AG20443 (cell line): ENCODE measurements around the gene PRKCE.

Experiments used
- DNase-seq: peaks from one replicate; pipeline ENCODE4 v3.0.0; 2012; ENCODE audit warnings: low spot score, mixed read lengths

The PRKCE gene

DNA sequence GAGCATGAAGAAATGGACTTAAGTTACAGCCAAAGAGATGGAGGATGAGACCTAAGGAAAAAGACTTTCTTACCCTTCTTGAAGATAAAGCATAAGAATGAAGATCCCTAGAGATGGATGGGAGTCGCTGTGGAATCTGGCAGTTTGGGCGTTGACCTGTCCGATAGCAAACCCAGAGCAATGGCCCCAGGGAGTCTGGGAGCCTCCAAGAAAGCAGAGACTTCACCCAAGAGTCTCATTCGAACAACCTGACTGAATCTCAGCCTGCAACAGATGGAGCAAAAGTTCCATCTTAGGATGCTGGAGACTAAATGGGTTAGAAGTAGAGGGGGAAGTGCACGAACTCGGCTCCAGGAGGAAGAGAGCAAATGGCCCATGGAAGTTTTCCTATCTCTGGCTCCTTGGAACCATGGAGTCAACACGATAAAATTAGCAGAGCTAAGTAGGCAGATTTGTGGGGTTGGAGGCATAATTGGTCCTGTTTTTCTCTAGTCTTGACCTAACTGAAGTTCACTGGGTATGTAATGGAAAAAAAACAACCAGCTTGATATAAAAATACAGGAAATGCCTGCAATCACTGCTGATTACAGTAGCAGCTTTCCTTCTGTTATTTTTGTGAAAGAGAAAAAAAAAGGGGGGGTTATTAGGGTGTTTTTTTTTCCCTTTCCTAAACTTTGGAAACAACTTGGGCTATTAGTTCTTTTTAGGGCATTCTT lies 467.3 kb downstream of the PRKCE start:
- DNase-seq, result no peak

DNA sequence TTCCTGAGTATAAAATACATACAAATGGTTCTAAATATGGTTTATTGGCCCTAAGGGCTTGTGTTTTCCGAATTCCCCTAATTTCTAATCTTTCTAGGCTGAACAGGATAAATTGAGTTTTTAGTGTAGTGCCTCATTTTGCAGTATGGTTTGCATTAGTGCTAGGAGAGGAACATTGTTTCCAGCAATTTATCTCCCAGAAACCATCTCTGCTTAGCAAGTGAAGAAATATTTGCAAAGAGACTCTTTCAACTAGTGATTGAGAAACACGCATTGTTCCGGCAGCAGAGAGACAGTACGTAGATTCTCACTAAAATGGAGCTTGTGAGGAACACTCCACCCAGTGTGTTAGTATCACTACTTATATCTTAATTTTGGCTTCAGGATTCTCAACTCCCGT lies 468.0 kb downstream of the PRKCE start:
- DNase-seq, result peak; percentile 74

DNA sequence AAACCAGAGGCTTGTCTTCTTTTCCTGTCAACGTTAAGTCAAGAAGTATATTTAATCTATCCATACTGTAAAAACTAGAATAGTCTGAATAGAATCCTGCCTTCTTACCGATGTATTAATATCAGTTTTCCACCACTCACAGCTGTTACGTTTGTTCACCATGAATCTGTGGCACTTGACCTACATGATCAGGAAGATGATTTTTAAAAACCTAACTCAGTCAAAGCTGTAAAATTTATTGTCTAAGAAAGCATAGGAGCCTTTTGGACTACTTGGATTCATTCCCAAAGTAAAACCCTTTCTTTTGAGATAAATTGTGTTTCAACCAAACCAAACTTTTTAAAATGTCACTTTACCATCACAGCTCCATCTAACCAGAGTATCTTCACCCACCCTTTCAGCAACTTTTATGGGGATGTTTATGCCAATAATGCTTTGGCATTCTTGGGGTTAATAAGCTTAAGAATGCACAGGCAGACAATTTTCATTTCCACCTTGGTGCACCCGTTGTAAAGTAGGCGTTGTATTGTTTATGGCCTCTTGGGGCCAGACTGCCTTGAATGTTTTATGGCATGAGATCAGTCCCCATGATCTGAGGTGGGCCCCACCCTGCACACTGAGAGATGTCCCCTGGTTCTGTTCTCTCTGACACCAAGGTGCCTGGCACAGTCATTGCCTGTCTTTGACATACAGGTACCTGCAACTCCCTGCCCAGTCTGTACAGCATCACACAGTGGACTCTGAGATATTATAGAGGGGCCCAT lies 469.5 kb downstream of the PRKCE start:
- no peak for DNase-seq

DNA sequence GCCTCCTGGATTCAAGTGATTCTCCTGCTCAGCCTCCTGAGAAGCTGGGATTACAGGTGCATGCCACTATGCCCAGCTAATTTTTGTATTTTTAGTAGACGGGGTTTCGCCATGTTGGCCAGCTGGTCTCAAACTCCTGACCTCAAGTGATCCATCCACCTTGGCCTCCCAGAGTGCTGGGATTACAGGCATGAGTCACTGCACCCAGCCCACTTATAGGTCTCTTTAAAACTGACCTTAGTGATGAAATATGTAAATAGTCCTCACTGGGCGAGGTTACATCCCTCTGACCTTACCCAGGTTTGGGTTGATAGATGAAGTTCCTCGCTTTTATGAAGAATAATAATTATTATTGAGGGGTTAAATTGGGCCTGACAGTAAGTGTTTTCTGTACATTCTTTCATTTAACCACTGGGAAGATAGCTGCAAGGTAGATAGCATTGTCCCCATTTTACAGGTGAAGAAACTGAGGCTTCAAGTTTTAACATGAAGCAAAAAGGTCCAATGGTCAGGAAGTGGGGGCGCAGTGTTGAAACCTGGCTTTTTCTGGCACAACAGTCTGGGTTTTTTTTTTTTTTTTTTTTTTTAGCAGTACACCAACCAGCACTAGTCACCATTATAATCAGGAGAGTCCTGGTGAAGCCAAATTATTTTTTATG lies 471.0 kb downstream of the PRKCE start:
- no peak for DNase-seq

DNA sequence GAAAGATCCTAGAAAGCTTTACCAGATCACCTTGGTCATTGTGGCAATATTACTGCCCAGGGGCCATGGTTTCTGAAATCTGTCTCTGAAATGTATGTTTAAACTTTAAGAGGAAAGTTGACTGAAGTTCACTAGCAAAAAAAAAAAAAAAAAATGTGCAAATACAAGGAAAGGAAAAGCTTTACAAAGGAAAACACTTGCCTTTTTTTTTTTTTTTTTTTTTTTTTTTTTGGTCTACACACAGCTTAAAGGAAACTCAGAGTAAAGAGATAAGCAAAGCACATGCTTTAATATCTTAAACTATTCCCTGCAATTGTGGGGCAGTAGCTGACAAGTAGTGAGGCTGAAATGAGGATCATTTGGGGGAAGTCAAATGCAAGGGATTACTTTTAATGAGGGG lies 471.5 kb downstream of the PRKCE start:
- DNase-seq, result no peak

DNA sequence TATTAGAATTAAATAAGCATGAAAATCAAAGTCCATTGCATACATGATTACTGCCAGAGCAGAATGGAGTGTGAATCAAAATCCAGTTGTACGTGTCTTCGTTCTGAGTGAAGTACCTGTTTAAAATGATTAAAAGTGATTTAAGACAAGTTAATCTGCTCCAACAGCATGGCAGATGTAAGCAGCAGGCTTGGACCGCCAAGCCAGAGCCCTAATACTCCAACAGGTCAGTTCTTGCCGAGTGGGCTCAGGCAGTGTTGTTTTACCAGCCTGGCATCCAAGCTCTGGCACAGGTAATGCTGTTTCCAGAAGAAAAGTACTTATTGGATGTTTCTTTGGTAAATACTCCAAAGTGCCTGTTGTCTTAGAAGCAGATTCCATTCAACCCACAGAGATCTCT lies 474.3 kb downstream of the PRKCE start:
- no peak for DNase-seq

DNA sequence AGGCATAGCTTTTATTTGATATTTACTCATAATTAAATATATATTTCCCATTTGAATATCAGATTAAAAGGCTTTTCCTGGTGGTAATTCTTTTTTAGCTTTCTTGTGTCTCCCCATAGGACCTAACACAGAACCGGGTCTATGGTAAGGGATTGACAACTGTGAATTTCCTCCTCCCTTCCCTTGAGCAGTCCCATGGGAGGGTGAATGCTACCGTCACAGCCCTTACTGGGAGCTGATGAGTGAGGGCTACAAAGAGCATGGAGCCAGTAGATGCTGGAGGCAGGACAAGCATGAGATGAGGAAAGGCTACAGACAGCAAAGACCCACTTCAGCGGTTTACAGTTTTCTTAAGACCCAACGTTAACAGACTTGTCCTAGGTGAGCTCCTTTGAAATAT lies 475.1 kb downstream of the PRKCE start:
- no peak for DNase-seq

DNA sequence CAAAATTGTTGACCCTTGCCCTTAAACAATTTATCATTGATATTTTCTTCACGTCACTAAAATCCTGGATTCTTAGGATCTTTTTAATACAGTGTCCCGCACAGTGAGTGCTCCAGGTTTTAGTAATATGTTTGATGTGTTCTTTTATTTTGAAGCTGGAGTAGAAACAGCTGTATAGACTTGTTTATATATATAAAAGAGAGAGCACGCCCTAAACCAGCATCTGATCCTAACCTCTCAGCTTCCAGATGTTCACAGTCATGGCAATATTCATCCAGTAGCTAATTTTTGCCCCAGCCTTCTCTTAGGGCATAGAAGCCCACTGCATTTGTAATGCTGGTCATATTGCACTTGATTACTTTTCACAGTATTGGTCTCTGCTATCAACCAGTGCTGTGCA lies 475.7 kb downstream of the PRKCE start:
- DNase-seq, result no peak

DNA sequence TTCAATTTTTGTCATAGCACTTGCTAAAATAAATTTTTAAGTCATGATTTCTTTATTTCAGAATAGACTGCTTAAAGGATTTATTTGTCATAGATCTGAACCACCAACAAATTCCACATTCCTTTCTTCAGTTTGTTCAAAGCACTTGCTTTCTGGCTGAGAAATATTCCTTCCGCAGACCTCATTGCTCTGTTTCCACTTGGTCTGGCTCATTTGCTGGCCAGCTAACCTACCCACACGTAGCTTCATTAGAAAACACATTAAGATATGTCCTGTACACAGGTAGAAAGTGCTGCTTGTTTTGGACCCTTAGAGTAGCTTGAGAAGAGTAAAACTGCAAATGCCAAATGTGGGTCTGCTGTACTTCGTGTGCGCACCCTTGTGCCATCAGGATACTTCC lies 479.0 kb downstream of the PRKCE start:
- no peak for DNase-seq

DNA sequence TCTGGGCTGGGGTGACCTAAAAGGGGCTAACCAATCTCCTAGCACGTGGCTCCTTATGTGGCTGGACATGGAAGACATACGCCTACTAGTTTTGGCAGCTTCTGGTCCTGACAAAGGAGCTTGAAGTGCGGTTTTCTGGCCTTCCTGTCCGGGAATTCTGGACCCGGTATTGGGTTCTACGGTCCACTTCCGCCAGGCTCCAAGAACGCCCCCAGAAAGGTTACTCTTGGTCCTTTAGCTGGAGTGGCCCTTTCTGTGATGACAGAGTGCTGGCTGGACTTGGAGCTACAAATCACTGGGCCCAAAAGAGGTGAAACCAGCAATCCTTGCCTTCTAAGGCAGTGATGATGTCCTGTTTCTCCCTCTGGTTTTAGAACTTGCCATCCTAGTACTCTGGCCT lies 481.5 kb downstream of the PRKCE start:
- DNase-seq, result no peak

DNA sequence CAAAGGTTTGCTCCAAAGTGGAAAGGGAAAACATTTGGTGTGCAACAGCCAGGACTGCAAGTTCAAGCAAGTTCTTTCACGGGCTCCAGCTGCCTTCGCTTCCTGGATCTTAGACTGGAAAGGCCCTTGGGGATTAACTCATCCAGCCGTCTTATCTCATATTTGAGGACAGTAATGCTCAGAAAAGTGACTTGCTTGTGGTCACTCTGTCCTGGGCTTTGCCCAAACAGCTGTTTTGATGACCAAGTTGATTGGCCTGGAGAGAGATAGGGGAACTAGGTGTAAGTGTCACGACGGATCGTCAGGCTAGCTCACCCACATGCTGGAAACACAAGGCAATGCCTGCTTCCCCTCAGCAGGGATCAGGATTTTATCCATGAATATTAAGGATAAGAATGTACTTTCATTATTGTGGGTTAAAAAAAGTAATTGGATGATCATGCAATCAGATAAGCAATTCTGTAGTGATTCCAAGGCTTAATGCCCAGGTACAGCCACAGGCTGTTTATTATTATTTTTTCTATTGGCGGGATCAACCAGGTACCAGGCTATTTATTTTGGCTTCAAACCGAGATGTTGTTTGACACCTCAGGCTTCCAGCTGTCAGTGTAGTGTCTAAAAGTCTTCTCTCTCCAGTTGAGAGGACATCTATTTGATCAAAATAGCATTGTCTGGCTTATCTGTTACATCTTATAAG lies 483.2 kb downstream of the PRKCE start:
- peak; percentile 60 for DNase-seq

DNA sequence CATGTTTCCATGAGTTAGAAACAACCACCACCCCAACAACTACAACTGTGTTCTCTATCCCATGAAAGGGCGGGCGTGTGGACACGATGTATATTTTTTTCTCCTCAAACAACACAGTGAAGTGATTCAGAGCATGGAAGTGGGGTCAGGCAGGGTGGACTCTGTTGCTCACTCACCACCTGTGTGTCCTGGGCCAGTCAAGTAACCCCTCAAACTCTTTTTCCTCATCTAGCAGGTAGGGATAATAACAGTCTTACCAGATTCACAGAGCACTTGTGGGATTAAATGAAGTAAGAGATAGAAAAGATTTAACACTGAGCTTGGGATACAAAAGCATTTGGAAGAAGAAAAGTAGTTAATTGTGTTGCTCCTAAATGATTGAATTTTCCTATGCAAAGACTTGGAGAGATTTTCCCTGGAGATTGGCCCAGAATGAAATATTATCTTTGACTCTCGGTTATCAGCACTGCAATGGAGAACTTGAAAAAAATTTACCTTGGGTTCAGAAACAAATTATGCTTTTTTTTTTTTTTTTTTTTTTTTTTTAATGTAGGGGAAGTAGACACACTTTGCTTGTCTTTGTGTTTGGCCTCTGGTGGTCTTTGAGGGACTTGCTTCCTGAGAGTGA lies 483.9 kb downstream of the PRKCE start:
- no peak for DNase-seq

DNA sequence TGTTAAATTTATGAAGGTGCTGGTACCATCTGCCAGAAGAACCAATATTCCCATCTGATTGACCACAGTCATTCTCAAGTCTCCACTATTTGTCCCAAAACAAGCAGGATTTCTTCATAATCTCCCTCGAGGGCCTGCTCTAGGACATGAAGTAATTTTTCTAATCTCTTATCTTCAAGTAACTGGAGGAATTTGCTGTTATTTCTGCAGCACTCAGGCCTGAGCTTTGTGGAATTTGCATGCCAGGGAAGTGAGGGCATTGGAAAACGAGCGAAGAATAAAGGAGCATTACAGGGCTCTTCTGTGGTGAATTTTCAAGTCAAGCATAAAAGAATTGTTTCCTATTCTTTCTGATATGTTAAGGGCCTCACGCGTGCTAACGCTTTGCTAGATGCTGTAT lies 484.5 kb downstream of the PRKCE start:
- DNase-seq, result peak; percentile 37

DNA sequence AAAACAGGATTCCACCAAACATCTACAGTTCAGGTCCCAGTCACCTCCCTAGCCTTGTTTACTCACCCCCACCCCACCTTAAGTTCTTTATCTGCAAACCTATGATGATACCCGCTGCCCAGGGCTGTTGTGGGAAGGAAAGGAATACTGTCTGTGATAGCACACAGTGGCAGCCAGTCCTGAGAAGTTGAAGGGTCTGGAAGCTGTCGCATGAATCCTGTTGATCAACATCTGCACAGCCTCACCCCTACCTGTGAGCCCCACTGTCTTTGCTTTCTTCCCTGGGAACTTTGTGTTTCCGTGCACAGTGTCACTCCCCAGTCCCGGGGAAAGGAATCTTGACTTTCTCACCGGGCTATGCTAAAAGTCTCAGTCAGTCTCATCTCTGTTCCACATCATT lies 485.0 kb downstream of the PRKCE start:
- no peak for DNase-seq

DNA sequence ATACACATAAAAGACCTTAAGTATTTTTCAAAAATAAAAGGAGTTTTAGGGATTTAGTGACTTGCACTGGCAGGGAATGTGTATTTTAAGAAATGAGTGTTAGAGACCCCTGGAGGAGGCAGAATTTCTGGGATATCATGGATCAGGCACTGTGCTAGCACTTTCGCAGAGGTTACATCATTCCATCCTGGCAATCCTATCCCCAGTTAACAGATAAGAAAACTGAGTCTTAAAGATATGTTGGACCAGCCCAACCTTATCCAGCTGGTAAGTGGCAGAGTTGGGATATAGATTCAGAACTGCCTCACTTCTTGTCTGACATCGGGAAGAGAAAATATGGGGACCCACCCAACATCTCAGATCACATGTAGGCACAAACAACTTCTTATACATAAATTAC lies 485.5 kb downstream of the PRKCE start:
- DNase-seq, result no peak

DNA sequence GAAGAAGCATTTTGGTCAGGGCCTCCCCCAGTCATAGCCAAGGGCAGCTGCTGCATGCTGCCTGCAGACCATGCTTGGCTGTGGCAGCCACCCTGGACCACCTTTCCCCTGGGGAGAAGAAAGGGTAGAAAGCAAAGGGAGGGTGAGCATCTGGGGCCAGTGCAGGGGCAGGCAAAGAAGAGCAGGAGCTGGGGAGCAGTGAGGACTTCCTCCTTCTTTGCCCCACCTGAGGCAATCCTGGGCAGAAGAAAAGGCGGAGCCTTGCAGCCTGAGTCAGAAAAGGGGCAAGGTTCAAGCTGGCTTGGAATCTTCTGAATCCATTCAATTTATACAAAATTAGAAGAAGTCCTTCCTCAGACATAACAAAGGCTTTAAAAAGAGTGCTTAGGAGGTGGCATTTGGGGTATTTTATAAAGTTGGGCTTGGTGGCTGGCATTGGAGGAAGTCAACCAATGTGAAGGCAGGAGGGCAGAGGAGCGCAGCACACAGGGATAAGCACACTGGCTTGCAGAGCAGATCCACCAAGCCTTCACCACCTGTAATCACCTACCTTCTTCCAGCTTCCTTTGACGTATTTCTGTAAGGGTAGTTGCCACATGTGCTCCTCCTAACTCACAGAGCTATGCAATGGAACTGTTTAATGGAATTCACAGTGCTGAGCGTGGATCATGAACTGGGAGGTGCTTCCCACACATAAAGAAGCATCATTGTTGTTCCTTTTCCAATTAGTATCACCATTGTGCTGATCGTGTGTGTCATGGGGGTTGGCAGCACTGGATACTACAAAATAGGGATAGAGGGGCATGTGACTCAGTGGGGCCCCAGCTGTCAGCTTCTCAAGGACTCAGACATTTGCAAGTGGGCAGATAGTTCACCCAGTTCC lies 491.3 kb downstream of the PRKCE start:
- DNase-seq, result no peak

DNA sequence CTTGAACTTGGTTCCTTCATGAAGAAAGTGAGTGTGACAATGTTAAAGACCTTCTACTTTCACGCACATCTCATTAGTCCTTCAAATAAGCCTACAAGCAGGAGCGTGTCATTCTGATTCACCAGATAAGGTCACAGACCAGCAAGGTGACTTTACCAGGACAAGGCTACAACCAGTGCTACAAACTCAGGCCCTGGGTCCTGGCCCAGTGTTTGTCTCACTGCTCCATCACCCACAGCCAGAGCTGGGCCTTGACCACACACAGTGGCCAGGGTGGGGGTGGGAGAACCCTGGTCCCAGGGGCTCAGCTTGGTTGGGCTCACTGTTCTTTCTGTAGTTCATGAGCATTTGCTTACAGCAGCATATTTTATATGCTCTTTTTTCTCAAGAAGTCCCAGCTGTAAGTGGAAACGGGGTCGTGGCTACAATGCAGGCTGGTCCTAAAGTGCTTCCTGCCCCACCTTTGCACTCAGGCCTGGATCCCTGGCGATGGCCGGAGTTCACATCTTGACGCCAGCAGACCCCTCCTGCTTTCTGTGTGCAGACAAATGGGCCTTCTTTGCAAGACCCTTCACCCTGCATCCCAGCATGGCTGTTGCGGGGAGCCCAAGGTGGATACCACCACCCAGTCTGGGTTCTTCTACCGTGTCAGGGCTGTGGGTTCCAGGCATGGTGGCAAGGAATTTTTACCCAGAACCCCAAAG lies 492.1 kb downstream of the PRKCE start:
- DNase-seq, result no peak

DNA sequence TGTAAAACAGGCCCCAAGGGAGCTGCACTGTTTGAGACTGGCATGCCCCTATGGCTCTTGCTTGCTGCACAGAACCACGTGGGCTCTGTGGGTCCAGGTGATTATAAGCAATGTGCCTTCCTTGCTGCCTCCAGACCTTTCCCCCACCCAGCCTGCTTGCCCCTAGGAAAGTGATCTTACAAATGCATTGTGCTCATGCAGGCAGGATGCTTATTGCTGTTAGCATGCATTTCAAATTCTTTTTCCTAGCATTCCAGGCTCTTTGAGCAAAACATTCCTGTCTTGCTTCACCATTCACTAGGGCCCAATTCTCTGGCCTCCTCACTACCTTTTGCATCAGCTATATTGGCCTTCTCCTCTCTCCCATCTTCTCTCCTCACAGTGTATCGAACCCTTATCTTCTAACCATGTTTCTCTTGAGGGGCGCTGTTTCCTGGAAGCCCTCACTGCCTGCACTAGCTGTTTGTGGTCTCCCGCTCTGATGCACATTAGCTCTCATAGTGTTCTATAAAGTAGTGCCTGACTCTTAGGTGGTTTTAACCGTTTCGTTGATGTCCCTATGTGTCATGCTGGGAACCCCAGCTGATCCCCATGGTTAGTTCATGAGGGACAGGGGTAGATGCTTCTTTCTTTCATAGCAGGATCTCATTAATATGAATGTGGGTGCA lies 492.8 kb downstream of the PRKCE start:
- DNase-seq, result no peak

DNA sequence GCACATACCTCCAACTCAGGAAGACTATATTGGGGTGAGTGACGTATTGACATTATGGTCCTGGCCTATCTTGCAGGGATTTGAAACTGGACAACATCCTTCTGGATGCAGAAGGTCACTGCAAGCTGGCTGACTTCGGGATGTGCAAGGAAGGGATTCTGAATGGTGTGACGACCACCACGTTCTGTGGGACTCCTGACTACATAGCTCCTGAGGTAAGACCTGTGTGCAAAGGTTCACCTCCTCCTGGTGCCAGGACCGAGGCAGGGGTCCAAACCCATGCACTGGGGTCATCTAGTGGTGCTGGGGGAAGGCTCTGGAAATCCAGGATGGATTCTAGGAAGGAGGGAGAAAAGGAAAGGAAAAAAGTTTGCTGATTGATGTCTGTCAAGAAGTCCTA lies 493.5 kb downstream of the PRKCE start:
- no peak for DNase-seq

DNA sequence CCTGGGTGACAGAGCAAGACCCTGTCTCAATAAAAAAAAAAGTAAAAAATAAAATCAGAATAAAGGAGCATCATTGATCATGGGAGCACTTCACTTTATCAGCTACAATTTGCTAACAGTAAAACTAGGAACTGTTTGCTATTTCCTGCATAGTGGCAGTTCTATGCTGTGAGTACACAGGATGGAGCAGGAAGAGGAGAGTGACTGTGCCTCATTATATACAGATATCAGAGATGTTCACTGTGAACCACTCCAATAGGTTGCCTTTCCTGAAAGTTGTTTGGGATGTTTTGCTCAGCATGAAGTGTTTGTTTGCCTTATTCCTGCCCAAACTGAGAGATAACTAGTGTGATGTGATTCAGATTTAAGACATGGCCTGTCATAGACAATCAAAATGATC lies 494.4 kb downstream of the PRKCE start:
- no peak for DNase-seq
